GM21576 (cell line): Measurements from ENCODE around the gene RSPH6A.
A peak's percentile ranks its signal among the peaks of the same experiment; 100 is the strongest.

Experiments
- ATAC-seq: cut with Tn5 transposase; IDR thresholded peaks from one replicate; pipeline ENCODE4 v1.9.1; 2021; ENCODE audit warnings: mild to moderate bottlenecking, moderate library complexity; ENCODE audit not compliant: unreplicated experiment

The RSPH6A gene

DNA sequence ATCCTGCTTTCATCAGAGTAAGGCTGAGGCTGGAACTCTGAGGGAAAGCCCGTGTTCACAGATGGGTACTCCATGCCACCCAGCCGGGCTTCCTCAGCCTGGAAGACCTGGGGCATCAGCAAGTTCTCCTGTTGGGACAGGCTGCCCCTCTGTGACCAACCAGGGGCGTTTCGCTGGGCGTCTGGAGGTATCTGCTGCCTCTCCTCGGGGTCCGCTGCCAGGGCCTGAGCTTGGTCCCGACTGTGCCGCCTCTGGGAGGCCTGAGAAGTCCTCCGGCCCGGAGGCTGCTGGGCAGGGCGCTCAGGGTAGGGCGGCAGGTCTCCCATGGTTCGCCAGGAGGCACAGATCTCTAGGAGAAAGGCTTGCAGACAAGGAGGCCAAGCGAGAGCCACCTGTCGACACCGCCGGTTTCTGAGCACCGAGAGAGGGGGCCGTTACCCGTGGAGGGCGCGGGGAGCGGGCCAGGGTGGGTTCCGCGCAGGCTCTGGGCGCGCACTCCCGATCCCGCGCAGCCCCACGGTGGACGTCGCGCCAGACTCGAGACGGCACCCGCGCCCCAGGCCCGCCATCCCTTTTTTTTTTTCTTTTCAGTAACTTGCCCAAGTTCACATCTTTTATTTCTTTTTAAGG is at the start of gene RSPH6A:
RSPH6A (minus strand) TSS at position 458 of the 630 bp plus-strand sequence; CDS start at position 326, 132 bp downstream.
- ATAC-seq, result no peak

GRCh38 chr19:45864629-45865082 is 49.5 kb upstream of the RSPH6A start:
- no peak for ATAC-seq

DNA sequence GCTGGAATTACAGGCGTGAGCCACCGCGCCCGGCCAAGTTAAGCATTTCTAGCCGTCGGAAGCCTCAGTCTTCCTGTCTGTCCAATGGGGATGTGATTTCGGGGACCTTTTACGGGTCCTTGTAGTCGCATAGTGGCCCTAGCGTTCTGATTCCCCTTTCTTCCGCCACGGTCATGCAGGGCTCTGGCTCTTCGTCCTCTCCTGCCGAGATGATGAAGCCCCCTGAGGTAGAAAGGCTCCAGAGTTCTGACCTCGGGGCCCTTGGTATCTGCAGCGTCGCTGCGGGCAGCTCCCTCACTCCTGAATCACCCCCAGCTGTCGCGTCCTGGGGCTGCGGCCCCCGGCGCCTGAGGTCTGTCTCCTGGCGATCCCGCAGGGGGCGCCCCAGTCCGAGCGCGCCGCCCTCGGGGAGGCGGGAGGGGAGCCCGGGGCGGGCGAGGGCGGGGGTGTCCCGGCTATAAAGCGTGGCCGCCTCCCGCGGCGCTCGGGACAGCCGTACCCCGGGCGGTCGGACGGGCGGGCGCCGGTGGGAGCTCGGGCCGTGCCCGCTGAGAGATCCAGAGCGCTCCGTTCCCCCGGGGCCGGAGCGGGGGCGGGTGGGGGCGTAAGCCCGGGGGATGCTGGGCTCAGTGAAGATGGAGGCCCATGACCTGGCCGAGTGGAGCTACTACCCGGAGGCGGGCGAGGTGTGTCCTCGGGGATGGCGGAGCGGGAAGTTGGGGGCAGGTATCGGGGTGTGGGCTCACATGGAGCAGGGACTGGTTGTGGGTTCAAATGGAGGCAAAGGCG is 48.9 kb upstream of the RSPH6A start, which contains the start of gene FOXA3:
FOXA3 (plus strand) TSS at position 487 of the 789 bp plus-strand sequence; CDS start at position 618, 131 bp downstream.
- no peak for ATAC-seq

DNA sequence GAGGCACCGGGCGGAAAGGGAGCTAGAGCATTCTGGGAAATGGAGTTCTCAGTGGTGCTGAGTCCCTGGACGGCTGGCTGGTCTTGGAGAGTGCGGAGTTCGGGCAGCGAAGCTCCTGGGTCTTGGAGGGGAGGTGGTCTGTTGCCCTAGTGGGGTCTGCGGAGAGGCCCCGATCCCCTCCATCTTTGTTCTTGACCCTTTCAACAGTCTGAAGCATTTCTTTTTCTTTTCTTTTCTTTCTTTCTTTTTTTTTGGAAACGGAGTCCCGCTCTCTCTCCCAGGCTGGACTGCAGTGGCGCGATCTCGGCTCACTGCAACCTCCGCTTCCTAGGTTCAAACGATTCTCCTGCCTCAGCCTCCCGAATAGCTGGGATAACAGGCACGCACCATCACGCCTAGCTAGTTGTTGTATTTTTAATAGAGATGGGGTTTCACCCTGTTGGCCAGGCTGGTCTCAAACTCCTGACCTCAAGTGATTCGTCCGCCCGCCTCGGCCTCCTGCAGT is 48.3 kb upstream of the RSPH6A start:
- no peak for ATAC-seq

DNA sequence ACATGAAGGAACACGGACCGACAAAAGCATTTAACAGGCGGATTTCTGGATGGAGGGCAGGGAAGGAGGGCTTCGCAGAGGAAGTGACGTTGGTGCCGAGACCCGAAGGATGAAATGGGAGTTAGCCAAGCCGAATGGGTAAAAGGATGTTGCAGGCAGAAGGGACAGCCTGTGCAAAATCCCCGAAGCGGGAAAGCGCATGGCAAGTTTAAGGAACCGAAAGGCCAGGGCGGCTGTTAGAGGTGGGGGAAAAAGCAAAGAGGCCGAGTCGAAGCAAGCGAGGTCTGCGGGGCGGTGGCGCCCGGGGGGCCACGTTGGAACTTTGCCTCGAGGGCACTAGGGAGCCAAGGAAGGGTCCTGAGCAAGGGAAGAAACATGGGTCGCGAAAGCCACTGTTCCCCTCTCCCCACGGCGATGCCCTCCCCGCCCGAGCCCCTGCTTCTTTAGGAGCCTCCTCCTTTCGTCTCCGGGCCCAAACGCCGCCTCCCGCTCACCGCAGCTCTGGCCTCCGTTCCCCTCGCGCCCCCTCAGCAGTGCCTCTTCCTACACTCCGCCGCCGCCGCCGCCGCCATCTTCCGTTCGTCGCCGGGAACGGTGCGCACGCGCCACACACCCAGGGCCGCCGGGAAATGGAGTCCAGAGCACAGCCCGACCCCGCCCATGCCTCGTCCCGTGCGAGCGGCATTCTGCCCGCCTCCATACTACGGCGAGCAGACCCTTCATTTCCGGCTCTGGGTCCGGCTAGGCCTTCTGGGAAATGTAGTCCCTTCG is 47.6 kb upstream of the RSPH6A start, which contains the start of gene SYMPK:
SYMPK (minus strand) TSS at position 584 of the 771 bp plus-strand sequence. CDS start 8,652 bp downstream, outside the sequence.
- peak; percentile 80 for ATAC-seq

- no peak for ATAC-seq
Observed at GRCh38 chr19:45862271-45862563, 47.1 kb upstream of the RSPH6A start.

GRCh38 chr19:45860359-45861259 is 45.5 kb upstream of the RSPH6A start:
- ATAC-seq, result no peak

GRCh38 chr19:45854167-45854778 is 39.2 kb upstream of the RSPH6A start:
- no peak for ATAC-seq

DNA sequence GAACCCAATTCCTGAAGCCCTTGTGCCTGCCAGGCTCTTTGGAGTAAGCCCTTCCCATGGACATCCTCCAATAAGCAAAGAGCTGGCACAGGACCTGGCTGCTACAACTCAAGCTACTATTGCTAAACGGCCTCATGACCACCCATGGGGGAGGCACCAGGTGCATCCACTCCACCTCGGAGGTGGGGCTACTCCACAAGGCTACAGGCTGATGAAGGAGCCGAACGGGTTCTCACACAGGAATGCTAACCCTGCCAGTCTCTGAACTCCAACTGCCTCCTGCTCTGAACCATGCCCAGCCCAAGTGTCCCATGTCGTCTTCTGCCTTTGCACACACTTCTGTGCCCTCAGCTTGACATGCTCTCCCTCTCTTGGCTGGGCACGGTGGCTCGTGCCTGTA is 37.9 kb upstream of the RSPH6A start:
- ATAC-seq, result no peak

DNA sequence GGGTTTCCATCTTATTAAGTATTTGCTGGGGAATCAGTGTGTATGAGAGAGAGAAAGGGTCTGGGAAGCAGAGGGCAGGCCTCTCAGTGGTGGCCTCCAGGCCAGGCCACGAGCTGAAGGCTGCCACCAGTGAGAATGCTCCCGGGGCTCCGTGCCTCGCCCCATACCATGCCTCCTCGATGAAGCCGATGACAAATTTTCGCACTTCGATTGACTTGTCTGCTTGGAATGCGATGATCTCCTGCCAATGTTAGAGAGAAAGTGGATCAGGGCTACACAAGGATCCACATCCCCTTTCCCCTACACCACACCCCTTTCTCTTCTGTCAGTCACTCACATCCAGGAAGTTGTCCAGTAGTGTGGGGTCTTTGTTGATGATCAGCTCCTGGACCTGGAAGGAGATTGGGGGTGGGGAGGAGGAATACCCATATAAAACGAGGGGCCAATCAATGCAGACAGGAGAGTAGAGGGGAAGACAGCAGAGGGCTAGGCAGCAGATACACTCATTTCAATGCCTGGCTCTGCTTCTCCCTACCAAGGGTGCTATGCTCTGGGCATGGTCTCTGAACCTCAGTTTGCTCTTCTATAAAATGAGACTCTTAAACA is 37.1 kb upstream of the RSPH6A start:
- no peak for ATAC-seq

GRCh38 chr19:45848922-45849321 is 33.8 kb upstream of the RSPH6A start:
- no peak for ATAC-seq

DNA sequence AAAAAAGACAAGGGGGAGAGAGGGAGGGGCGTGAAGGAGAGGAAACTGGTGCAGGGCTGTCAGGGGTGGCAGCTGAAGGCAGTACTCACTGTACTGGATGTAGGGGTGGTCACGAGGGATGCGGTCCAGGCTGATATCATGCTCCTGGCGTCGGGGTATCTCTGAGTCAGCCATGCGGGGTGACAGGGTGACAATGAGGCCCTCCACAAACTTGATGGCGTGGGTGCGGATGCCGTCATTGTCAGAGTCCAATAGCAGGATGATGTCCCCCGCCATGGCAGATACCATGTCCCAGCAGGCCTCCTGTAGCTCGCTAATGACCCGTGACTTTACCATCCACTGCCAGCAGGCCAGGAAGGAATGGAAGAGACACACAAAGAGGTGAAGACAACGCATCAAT is 32.6 kb upstream of the RSPH6A start:
- no peak for ATAC-seq

- no peak for ATAC-seq
Observed at GRCh38 chr19:45842198-45842597, 27.1 kb upstream of the RSPH6A start.

GRCh38 chr19:45834970-45835369 is 19.9 kb upstream of the RSPH6A start:
- ATAC-seq, result no peak

- no peak for ATAC-seq
Observed at GRCh38 chr19:45828945-45829344, 13.8 kb upstream of the RSPH6A start.

GRCh38 chr19:45828523-45828922 is 13.4 kb upstream of the RSPH6A start:
- ATAC-seq, result no peak

DNA sequence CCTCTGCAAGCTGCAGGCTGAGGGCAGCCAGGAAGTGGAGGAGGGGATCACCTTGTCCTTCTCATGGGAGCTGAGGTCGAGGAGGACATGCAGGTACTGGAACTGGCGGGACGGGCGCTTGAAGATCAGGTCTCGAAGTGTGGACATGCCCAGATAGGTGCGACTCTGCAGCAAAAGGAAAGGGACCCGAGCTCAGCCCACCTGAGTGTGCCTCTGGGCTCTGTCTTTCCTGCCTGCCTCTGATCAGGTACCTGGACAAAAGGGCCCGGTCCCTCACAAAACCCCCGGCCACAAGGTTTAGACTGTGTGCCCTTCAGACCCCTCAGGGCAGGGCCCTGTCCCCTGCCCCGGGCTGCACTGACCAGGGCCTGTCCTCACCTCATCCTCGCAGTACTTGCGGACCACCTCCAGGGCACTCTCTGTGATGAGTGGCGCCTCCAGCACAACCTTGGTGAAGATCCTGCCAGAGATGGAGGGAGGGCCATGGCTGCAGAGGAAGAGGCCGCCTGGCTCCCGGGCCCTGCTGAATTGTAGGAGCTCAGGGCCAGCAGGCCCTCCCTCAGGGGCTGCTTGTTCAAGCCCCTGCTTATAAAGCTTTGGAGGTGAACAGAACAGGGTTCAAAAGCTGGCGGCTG is 12.5 kb upstream of the RSPH6A start:
- ATAC-seq, result no peak

DNA sequence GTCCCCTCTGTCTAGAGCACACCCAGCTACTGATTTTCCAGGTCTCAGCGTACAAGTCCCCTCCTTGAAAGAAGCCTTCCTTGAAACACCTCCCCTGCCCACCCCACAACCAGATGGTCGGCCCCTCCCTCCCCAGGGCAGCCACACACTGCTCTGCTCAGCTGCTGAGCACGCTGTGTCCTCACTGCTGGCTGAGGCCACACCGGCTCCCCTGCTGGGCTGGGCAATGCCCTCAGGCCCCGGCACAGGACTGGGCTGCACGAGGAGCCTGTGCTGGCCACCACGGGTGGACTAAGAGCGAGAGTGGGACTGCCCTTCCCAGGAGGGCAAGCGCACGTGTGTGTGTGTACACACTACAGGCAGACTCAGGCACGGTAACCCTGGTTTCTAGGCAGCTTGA is 11.8 kb upstream of the RSPH6A start:
- ATAC-seq, result no peak
